GM19463 (cell line): ENCODE results near the gene KDM2A.

Experiments used
- ATAC-seq: cut with Tn5 transposase; IDR thresholded peaks from one replicate; pipeline ENCODE4 v1.9.1; 2021; ENCODE audit warnings: mild to moderate bottlenecking, moderate library complexity; ENCODE audit not compliant: unreplicated experiment

The KDM2A gene

GRCh38 chr11:67271205-67271540 is 152.1 kb downstream of the KDM2A start:
- ATAC-seq = no peak

GRCh38 chr11:67271541-67272284 is 152.7 kb downstream of the KDM2A start:
- no peak for ATAC-seq

- no peak for ATAC-seq
Measured at GRCh38 chr11:67272327-67273259, 153.5 kb downstream of the KDM2A start.

- no peak for ATAC-seq
Measured at GRCh38 chr11:67273260-67273990, 154.4 kb downstream of the KDM2A start.

- ATAC-seq = no peak
Measured at GRCh38 chr11:67274768-67275605, 155.9 kb downstream of the KDM2A start.

- no peak for ATAC-seq
Measured at GRCh38 chr11:67275606-67276409, 156.7 kb downstream of the KDM2A start.

- peak; percentile 12 for ATAC-seq
Measured at GRCh38 chr11:67276781-67277230, 157.7 kb downstream of the KDM2A start.

GRCh38 chr11:67277231-67277961 is 158.3 kb downstream of the KDM2A start:
- peak; percentile 91 for ATAC-seq

GRCh38 chr11:67278135-67278938 is 159.3 kb downstream of the KDM2A start:
- ATAC-seq = no peak

- no peak for ATAC-seq
Measured at GRCh38 chr11:67278939-67279588, 160.0 kb downstream of the KDM2A start.

- ATAC-seq = no peak
Measured at GRCh38 chr11:67279589-67280340, 160.7 kb downstream of the KDM2A start.

- no peak for ATAC-seq
Measured at GRCh38 chr11:67280341-67280787, 161.3 kb downstream of the KDM2A start.

- no peak for ATAC-seq
Measured at GRCh38 chr11:67280788-67281551, 161.9 kb downstream of the KDM2A start.

GRCh38 chr11:67281552-67282150 is 162.6 kb downstream of the KDM2A start:
- ATAC-seq = no peak

- ATAC-seq = no peak
Measured at GRCh38 chr11:67282155-67282875, 163.3 kb downstream of the KDM2A start.
